Activated CD8-positive, alpha-beta memory T cell treated with anti-CD3 and anti-CD28 coated beads, Interleukin-2, amount 50 U/mL, for 4 hours (primary cell): ENCODE measurements around the gene ASTE1.
"Not testable (repeated sequence)": the region's sequence is repeated elsewhere in the genome, so short reads cannot be mapped to it uniquely, and the experiment has no call there.

Experiments used
- DNase-seq: peaks from one replicate; pipeline ENCODE4 v3.0.0-alpha.2; 2020

ASTE1 gene

DNA sequence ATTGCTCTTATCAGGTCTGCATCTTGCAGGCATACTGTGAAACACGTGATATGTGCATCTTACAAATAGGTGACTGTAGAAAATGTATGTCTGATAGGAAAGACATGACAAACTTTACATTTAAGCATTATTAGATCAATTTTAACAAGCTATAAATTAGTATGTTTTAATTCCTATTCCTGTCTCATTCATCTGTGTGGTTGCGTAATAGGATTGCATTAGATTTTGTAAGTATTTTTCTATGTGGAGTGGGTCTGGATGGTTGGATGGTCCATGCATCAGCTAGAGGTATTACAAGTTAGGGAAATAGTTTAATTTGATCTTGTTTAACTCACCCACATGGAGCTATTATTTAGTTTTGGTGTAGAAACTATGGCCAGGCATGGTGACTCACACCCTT is 18.8 kb downstream of the ASTE1 start:
- DNase-seq, result no peak

DNA sequence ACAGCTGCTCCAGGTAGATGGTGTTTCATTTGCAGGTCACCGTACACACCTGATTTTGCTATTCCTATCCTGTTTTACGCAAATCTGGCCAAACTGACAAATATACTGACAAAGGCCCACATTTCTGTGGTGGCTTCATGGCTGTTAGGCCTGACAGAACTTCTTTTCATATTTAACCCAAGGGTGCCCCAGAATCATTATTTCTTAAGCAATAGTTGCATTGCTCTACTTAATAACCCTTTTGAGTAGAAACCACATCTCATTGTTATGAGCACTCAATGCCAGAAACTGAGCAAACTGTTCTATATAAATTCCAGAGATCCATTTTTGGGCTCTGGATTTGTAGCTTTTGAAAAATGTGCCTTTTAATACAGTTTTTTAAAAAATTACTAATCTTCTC is 19.4 kb downstream of the ASTE1 start:
- no peak for DNase-seq

DNA sequence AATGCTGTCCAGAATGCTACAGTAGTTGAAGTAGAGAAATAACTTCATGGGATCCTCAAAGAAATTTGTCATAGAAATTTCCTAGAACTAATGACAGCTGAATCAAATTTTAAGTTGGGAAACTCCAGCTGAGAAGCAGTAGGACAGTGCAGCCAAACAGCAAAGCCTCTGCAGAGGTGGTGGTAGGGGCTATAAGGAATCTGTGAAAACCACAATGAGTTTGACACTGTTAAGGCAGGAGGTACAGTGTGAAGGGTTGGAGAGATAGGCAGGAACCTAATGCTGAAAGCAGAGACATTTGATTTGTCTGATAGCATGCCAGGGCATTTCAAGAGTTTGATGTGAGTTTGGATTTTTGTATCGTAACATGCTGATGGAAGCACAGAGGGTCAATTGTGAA is 22.0 kb downstream of the ASTE1 start:
- DNase-seq, result no peak

DNA sequence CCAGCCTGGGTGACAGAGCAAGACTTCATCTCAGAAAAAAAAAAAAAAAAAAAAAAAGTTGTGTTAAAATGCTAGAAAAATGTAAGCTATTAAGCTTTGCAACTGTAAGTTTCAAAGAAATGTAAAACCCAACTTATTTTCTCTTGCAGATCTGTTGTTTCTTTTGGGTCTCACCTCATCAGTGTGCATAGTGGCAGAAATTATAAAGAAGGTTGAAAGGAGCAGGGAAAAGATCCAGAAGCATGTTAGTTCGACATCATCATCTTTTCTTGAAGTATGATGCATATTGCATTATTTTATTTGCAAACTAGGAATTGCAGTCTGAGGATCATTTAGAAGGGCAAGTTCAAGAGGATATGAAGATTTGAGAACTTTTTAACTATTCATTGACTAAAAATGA is 25.6 kb downstream of the ASTE1 start:
- no peak for DNase-seq

DNA sequence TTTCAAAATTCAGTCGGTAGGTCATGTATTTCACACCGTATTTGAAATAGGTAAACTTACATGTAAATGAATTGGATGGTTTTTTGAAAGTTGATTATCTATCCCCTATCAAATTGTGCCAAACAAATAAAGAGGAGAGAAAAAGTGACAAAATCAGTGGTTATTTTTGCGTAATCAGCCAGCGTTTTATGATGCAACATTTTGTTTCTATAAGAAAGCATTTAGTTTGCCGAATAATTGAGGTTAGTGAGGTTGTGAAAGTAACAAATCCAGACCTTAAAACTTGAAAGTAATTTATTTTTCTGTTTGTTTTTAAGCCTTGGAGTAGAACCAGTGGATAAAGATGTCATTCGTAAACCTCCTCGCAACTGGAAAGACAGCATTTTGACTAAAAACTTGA is 29.3 kb downstream of the ASTE1 start:
- DNase-seq, result no peak

DNA sequence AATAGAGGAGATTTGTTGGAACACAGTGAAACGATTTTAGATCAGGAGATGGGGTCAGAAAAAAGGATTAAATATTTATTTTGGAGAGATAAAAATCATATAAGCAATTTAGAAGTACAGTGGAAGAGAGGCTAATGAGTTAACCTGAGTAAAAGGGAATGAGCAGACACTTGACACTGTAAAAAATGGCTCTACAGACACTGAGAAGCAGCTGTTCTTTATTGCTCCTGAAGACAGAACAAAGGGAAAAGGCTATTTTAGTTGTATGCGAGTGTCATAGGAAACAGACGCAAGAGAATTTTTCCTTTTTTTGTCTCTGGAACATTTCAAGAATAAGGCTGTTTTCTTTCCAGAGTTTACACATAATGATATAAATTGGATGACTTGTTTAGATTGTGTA is 34.3 kb downstream of the ASTE1 start:
- no peak for DNase-seq

DNA sequence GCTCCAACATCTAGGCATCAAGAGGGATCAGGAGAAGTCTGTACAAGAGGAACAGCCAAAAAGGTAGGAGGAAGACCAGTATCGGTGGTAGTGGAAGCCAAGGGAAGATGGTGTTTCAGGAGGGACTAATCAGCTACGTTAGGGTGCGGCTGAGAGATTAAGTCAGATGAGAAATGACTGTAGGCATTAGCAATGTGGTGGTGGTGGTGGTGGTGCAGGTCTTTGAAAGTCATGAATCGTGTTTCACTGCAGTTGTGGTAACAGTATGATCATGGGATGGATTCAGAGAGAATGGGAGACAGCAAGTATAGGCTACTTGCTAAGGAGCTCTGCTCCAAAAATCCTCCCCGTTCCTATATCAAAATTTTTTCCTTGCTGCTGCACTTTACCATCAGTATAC is 35.5 kb downstream of the ASTE1 start:
- no peak for DNase-seq

DNA sequence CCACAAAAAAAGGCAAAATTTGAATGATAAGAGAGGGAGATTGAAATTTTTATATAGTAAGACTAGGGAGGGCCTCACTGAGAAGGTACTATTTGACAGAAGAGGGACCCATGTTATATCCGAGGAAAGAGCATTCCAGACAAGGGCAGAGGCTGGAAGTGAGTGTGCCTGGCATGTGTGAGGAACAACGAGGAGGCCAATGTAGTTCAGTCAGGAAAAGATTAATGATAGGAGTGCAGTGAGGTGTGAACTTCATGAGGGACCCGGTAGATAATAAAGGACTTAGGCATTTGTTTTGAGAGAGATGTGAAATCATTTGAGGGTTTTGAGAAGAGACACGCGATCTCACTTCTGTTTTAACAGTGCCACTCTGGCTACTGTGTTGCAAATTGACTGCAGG is 36.3 kb downstream of the ASTE1 start:
- DNase-seq, result no peak

DNA sequence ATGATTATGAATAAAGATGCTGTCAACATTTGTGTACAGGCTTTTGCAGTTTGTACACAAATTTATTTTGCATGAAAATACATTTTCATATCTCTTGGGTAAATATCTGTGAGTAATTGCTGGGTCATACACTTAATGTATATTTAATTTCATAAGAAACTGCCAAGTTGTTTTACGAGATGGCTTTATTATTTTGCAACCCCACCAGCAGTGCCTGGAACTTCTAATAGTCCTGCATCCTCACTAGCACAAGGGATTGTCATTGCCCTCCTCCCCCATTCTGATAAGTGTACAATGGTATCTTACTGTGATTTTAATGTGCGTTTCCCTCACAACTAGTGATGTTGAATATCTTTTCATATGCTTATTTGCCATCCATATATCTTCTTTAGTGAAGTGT is 45.2 kb downstream of the ASTE1 start:
- no peak for DNase-seq

DNA sequence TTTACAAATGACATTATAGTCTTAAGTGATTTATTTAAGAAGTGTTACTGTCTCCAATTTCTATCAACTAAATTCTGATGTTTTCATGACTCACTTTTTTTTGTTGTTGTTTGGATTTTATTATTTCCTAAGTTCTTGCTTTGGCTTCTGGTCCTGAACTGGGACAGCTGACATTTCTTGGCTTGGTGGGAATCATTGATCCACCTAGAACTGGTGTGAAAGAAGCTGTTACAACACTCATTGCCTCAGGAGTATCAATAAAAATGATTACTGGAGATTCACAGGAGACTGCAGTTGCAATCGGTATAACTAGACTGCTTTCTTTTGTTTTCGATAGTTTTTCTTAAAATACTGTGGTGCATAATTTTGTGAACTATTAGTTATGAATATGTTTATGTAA is 47.5 kb downstream of the ASTE1 start:
- no peak for DNase-seq

DNA sequence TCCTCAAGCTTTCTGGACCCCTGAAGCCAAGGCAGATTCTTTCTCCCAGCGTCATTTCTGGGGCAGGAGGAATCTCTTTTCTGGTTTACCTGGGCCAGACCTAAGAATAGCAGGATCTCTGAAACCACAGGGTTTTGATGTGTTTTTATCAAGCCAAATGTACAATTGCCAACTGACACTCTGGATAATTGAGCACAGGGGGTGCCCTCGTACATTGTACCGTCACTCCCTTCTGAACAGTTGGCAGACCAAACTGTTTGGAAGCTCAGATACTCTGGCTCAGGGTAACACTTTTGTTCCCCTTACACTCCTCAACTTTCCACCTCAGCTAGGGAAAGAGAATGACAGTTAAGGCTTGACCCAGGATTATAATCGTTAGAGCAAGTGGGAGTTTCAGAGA is 49.9 kb downstream of the ASTE1 start:
- no peak for DNase-seq

DNA sequence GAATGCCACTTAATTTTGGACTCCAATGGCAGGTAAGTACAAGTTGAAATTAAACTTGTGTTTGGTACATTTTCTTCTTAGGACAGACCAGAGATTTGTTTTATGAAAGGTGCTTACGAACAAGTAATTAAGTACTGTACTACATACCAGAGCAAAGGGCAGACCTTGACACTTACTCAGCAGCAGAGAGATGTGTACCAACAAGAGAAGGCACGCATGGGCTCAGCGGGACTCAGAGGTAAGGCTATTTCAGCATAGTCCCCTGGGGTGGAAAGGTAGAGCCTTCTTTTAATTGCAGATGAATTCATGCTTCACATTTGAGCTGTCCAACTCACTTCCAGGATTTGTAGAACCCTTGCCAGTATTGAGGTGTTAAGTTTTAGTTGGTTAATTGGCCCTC is 51.4 kb downstream of the ASTE1 start:
- DNase-seq, result no peak

DNA sequence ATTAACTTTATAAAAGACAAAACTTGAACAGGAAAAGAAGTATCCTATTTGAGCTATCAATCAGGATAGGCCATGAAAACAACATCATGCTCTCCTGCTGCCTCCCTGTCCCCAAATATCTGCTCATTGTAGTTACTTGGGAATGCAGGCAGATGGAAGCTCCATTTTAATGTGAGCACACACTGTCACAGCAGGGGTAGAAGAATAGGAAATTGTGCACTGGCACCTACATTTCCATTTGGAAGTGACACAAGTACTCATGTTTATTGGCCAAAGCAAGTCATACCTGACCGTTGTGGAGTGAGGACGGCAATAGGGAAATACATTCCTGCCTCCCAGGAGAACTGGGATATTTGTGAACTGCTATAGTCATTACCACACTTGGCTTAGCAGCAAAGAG is 52.4 kb downstream of the ASTE1 start:
- DNase-seq, result no peak

DNA sequence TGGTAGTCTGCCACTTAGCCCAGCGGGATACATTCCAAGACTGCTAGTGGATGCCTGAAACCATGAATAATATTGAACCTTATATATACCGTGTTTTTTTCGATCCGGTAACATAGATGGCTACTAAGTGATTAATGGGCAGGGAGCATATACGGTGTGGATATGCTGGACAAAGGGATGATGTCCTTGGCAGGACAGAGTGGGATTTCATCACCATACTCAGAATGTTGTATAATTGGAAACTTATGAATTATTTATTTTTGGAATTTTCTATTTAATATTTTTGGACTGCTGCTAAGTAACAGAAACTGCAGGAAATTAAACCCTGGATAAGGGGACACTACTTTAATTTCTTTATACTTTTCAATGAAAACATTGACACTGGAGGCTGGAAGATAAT is 53.2 kb downstream of the ASTE1 start:
- no peak for DNase-seq

DNA sequence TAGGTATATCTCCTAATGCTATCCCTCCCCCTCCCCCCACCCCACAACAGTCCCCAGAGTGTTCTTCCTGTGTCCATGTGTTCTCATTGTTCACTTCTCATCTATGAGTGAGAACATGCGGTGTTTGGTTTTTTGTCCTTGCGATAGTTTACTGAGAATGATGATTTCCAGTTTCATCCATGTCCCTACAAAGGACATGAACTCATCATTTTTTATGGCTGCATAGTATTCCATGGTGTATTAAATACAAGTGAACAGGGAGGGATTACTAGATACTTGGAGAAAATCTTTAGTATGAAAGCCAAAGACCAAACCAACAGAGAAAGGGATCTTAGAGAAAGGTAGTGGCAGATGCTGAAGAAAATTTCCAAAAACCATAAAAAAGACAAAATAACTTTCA is 54.0 kb downstream of the ASTE1 start:
- not testable (repeated sequence) for DNase-seq

DNA sequence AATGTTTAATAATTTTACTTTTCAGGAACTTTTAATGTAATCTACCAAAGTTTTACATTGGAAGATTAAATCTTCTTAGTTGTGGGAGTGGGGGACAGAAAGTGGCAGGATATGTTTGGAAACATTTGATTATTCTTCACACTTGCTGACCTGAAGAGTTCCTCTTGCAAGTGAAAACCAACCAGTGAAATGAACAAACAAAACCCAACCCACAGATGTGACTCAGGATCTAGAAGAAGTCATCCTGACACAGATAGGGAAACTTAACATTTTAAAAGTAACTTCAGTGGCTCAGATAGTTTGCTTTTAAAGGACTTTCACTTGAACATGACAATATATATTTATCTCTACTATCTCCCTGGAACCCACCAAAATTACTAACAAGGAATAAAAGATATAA is 55.4 kb downstream of the ASTE1 start:
- no peak for DNase-seq

DNA sequence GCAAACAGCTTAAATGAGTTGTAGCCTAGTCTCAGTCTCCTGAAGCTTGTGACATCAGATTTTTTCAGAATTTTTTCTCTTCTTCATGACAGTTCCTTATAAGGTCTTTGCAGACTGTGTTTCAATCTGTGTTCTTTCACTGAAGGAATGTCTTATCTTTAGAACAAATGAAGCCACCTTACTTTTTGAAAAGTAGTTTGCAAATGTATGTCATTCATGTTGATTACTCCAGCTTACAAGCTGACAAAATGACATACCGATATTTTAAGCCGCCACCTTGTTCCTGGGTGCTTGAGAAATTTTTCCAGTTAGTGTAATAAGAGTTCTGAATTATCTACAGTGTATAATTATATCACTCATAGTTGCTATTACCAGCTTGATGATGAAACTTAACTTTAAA is 57.0 kb downstream of the ASTE1 start:
- DNase-seq, result no peak

DNA sequence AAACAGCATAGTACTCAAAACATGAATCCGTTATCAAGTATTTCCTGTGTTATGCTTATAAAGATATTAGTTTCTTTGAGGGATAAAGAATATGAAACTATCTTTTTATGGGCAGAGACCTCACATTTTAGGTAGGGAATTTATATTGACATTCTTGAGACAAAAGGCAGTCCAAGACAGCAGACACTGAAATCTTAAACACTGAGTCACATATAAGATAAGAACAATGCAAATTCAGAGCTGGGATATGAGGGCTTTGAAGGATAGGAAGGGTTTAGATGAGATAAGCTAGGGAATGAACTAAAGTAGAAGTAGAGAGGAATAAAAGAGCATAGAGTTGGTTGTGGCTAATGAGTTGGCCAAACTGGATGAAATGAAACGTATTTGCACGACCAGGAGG is 58.4 kb downstream of the ASTE1 start:
- no peak for DNase-seq

DNA sequence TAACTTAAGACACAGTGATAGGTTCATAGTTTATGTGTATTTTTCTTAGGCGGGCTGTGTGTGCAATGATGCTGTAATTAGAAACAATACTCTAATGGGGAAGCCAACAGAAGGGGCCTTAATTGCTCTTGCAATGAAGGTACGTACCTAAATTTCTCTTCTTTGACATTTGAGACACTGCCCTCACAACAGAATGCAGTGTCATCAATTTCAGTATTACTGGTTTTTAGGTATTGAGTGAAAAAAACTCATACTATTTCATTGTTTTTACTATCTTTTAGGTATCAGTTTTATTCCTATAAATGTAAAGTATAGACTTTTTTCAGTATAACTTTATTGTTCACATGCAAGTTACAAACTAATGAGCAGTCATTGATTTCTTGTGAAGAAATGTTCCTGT is 59.3 kb downstream of the ASTE1 start:
- DNase-seq, result no peak

DNA sequence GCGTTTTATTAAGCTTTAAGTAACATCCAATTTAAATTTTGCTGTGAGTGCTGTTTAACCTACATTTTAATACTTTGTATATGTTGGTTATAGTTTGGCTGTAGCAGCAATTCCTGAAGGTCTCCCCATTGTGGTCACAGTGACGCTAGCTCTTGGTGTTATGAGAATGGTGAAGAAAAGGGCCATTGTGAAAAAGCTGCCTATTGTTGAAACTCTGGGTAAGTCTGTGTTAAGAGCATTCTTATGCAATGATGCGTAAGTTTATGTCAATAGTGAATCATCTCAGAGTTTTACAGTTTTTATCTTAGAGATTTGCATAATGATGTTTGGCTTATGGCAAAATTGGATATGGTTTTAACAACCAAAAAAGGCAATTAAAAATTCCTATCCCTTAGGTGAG is 62.7 kb downstream of the ASTE1 start:
- no peak for DNase-seq
